Measurements from ENCODE around the gene CROCC2.

Gene CROCC2

GRCh38 chr2:240957656-240958365 lies 51.7 kb downstream of the CROCC2 start:
- no peak for FAIRE-seq
- no peak for TF ChIP-seq POLR2AphosphoS5 (IDR thresholded peaks at IDR 0.05; ENCODE audit: low read depth, low read length)
- no peak for TF ChIP-seq POLR2A (IDR thresholded peaks at IDR 0.05; ENCODE audit: low read depth, low read length)
- no peak for TF ChIP-seq TAF1 (IDR thresholded peaks at IDR 0.05; ENCODE audit: borderline replicate concordance, low read depth, low read length)
- DNase-seq (ENCODE audit: insufficient read length): peak; percentile 23

GRCh38 chr2:240958366-240959213 lies 52.5 kb downstream of the CROCC2 start:
- no peak for TF ChIP-seq TAF1 (IDR thresholded peaks at IDR 0.05; ENCODE audit: borderline replicate concordance, low read depth, low read length)
- no peak for FAIRE-seq
- DNase-seq (ENCODE audit: insufficient read length): peak; percentile 24

- TF ChIP-seq TAF1 (IDR thresholded peaks at IDR 0.05; ENCODE audit: borderline replicate concordance, low read depth, low read length): no peak
- no peak for TF ChIP-seq POLR2A (IDR thresholded peaks at IDR 0.05; ENCODE audit: low read depth, low read length)
- TF ChIP-seq POLR2AphosphoS5 (IDR thresholded peaks at IDR 0.05; ENCODE audit: low read depth, low read length): no peak
- FAIRE-seq (no peak), DNase-seq (ENCODE audit: insufficient read length) (peak; percentile 12)
Observed at GRCh38 chr2:240959214-240959940, 53.2 kb downstream of the CROCC2 start.

- no peak for DNase-seq (ENCODE audit: insufficient read length)
- TF ChIP-seq TAF1 (IDR thresholded peaks at IDR 0.05; ENCODE audit: borderline replicate concordance, low read depth, low read length) (no peak), POLR2A (IDR thresholded peaks at IDR 0.05; ENCODE audit: low read depth, low read length) (no peak), POLR2AphosphoS5 (IDR thresholded peaks at IDR 0.05; ENCODE audit: low read depth, low read length) (no peak)
- FAIRE-seq: no peak
Observed at GRCh38 chr2:240959941-240960308, 53.8 kb downstream of the CROCC2 start.

DNA sequence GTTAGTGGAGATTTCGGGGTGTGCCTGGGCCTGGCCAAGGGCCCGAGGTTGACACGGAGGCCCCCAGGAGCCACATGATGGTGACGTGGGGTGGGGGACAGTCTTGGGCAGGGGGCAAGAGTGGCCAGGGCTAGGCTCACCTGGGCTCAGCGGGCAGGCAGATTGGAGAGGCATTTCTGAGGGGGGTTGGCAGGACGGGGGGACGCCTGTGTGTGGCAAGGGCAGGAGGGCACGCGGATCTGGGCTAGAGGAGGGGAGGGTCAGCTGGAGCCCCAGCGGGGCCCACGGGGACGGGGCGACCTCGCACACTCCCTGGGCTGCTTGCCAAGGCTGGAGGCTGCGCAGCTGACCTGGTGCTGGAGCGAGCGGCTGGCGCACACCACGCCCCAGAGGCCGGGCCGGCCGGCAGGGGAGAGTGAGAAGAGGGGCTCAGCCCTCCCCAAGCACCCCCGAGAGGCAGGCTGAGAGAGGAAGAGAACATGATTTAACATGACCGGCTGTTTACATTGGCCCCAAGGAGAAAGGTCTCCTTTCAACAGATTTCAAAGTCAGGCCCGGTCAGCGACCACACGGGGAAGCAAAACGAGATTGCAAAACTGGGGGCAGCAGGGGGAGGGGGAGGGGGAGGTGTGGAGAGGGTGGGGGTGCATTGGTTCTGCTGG lies 54.3 kb downstream of the CROCC2 start:
- TF ChIP-seq POLR2A (IDR thresholded peaks at IDR 0.05; ENCODE audit: low read depth, low read length) (no peak), TAF1 (IDR thresholded peaks at IDR 0.05; ENCODE audit: borderline replicate concordance, low read depth, low read length) (no peak), POLR2AphosphoS5 (IDR thresholded peaks at IDR 0.05; ENCODE audit: low read depth, low read length) (no peak)
- FAIRE-seq: no peak
- no peak for DNase-seq (ENCODE audit: insufficient read length)

DNA sequence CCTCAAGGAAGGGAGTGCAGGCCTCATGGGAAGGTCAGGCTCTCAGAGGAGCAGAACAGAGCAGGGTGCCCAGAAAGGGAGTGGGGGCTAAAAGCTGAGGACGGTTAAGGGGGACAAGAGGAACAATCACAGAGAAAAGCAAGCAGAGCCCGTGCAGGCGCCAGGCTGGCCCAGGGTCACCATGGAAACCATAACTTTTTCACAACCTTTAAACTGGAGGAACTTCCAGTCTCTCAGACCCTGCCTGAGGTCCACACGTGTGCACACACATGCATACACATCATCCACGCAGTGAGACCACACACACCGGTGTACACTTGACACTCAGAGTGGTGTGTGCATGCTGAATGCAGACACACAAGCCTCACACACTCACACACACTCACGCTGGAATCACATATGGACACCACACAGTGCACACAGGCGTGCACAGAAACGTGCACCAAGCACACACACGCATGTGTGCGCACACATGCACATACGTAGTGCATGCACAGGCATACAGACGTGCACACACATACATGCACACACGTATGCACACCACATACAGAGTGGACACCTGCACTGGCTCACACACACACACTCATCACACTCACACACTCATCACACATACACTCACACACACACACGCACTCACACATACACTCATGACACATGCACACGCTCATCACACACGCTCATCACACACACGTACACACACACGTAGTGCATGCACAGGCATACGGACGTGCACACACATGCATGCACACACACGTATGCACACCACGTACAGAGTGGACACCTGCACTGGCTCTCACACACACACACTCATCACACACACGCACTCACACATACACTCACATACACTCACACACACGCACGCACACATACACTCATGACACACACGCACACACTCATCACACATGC lies 55.1 kb downstream of the CROCC2 start:
- DNase-seq (ENCODE audit: insufficient read length) (no peak), FAIRE-seq (no peak)
- TF ChIP-seq POLR2AphosphoS5 (IDR thresholded peaks at IDR 0.05; ENCODE audit: low read depth, low read length): no peak
- TF ChIP-seq TAF1 (IDR thresholded peaks at IDR 0.05; ENCODE audit: borderline replicate concordance, low read depth, low read length): no peak
- no peak for TF ChIP-seq POLR2A (IDR thresholded peaks at IDR 0.05; ENCODE audit: low read depth, low read length)

GRCh38 chr2:240961910-240962299 lies 55.8 kb downstream of the CROCC2 start:
- FAIRE-seq (no peak), DNase-seq (ENCODE audit: insufficient read length) (no peak)
- no peak for TF ChIP-seq POLR2A (IDR thresholded peaks at IDR 0.05; ENCODE audit: low read depth, low read length)

GRCh38 chr2:240962300-240963064 lies 56.3 kb downstream of the CROCC2 start:
- TF ChIP-seq POLR2AphosphoS5 (IDR thresholded peaks at IDR 0.05; ENCODE audit: low read depth, low read length): no peak
- TF ChIP-seq POLR2A (IDR thresholded peaks at IDR 0.05; ENCODE audit: low read depth, low read length): no peak
- TF ChIP-seq TAF1 (IDR thresholded peaks at IDR 0.05; ENCODE audit: borderline replicate concordance, low read depth, low read length): no peak
- DNase-seq (ENCODE audit: insufficient read length) (peak; percentile 15), FAIRE-seq (no peak)

- no peak for FAIRE-seq
- no peak for TF ChIP-seq TAF1 (IDR thresholded peaks at IDR 0.05; ENCODE audit: borderline replicate concordance, low read depth, low read length)
- TF ChIP-seq POLR2A (IDR thresholded peaks at IDR 0.05; ENCODE audit: low read depth, low read length): no peak
- TF ChIP-seq POLR2AphosphoS5 (IDR thresholded peaks at IDR 0.05; ENCODE audit: low read depth, low read length): no peak
- DNase-seq (ENCODE audit: insufficient read length): peak; percentile 22
Observed at GRCh38 chr2:240963065-240963867, 57.1 kb downstream of the CROCC2 start.

Measured in GM12892 (cell line).